Inflammatory macrophage treated with lipopolysaccharide for 1 hour (primary cell): ENCODE results near the gene EXOC4.
A peak's percentile ranks its signal among the peaks of the same experiment; 100 is the strongest.

ENCODE experiments used
- DNase-seq, 2 donors: peaks; one replicate each; pipeline ENCODE4 v3.0.0-alpha.2; 2020 to 2022

The EXOC4 gene

DNA sequence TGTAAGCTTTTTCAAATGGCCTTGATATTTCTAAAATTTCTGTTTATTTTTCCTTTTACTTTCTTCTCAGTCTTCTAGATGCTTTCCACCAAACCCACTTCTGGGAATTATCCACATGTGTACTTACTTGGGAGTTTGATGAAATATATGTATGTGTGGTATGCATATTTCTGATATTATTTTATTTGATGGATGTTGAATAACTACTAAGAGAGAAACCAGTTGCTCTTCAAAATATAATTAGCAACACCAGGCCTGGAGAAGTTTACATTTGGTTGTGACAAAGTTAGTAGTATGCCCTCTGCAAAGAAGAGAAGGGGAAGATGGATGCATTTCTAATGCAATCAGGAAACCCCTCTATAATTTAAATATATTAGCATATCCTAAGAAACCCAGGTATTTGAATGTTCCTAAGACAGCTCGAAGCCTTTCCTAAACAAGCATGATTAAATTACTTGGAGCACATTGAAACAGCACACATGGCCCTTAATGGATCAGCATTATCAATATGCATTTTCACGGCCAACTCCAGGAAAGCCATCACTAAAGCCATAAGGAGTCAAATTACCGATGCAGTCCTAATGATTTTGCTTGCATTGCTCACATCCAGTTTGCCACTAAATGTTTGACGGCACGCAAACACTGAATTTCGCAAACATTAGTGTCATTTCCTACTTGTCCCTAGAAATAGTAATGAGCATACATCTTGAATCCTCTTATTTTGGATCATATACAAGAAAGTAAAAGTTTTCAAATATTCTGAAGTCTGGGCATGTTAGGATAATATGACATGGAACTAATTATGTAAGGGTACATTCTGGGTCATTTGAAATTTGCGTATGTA, 393.8 kb downstream of the EXOC4 start:
- DNase-seq, result peak; percentile 22 to 30

DNA sequence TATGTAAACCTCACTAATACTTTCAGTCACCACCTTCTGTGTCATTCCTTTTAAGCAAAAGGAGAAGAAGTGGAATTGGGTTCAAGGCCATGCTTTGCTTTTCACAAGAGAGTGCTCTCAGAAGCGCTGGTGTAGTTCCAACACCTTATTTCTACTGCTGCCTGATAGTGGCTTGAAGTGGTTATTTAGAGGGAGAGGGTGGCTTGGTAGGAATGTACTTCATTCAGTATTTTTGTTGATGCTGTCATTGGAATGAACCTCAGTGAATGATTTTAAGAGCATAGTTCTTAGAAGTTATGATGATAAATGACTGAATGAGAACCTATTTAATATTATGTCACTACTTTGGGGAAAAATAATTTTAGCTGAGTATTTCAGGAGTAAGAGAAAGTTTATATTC, 396.7 kb downstream of the EXOC4 start:
- no peak for DNase-seq

DNA sequence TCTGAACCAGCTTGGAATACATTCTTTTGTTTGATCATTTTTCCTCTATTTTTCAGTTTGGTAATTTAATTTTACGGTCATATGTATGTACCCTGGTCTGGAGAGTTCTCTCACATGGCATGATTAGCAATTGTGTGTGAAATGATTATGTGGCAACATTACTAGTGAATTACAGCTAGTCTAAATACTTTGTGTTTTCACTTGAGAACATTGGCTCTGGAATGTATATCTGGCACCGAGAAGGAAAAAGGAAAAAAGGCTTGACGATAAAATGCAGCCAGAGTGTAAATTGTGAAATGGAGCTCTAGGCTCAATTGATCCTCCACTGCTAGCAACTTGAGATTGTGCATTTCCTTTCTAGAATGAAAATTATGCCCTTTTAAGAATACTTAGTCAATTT, 397.2 kb downstream of the EXOC4 start:
- DNase-seq, result peak in 1 of 2 donors; percentile 28

DNA sequence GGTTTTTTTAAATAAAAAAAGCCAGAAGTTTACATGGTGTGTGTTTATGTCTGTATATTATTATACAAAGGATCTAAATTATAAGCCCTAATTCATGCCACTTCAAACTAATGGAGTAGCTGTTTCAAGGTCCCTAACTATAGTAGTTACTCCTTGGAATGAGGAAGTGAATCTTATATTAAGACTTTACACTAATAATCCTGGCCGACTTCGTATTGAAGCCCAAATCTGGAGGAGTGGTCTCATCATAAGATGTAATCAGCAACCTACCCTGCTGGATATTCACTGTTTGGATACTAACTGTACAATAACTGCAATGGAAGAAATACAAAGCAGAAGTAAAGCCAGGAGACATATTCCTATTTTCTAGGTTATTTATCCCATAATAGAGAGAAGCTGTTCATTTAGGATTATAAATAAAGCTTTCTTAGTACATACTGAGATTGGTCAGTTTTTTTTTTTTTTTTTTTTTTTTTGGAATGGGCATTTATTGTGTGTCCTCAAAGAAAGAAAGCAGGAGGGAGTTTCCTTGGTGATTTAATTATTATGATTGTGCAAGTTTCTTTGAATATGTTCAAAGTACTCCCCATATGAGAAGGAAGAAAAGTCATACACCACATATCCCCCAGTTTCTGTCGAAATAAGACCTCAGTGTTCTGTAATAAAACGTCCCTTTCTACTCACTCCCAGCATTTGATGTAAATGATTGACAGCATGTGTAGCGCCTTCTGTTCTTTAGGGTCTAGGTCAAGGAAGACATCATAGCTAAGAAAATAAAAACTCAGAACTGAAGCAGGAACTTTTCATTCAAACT, 397.8 kb downstream of the EXOC4 start:
- DNase-seq, result peak; percentile 90 to 92

DNA sequence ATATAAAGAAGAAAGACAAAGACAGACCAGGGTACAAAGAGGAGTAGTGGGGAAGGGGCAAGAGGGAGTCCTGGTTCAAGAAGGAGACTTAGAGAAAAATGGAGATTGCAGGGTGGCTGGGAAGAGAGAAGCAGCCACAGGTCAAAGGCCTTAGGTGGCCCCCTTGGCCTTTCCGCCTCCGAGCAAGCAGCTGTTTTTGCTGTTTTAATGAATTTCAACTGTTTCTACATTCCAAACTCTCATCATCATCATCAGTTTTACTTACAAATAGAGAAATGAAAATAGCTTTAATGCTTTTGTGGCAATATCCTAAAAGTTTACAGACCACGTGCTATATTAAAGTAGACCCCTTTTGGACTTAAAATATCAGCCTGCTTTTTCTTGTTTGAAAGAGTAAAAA, 399.7 kb downstream of the EXOC4 start:
- no peak for DNase-seq

DNA sequence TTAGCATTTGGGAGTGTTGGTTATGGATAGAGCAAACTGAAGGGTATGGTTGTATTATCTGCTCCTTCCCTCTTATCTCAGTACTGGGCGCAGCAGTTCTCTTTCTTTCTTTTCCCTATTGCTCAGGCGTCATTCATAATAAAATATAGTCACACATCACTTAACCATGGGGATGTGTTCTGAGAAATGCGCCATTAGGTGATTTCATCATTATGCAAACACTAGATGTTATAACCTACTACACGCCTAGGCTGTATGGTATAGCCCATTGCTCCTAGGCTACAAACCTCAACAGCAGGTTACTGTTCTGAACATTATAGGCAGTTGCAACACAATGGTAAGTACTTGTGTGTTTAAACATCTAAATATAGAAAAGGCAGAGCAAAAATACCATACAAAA, 401.7 kb downstream of the EXOC4 start:
- DNase-seq, result no peak

DNA sequence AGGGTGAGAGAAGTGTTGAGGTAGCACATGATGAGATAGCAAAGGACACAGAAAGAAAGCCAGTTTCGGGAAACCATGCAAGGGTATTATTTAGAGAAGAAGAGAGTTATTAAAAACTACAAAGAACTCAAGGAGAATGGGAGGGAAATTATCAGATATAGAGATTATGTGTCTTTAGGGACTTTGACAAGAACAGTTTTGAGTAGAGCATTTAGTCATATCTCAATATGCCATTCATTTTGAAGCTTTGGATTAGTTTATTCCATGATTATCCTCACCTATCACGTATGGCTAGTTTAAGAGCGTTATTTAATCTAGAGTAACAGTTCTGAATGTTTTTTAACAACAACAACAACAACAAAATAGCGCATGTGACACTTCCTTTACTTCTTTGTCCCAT, 409.4 kb downstream of the EXOC4 start:
- no peak for DNase-seq

DNA sequence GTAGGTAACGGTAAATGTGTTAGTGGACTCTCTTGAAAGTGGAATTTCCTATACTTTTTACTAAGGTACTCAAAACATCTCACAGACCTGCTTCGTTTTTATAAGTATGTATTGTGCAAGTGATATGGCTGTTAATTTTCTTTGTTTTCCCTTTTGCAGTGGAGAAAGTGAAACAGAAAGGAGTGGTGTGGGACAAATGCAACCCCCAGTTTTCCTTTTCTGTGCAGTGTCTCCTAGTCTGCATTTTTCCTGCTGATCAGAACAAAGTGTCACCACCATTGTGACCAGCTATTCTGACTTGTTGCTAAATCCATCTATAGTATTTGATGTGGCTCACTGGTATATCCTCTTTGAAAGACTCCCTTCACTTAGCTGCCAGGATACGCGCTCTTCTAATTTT, 410.0 kb downstream of the EXOC4 start:
- DNase-seq, result no peak

DNA sequence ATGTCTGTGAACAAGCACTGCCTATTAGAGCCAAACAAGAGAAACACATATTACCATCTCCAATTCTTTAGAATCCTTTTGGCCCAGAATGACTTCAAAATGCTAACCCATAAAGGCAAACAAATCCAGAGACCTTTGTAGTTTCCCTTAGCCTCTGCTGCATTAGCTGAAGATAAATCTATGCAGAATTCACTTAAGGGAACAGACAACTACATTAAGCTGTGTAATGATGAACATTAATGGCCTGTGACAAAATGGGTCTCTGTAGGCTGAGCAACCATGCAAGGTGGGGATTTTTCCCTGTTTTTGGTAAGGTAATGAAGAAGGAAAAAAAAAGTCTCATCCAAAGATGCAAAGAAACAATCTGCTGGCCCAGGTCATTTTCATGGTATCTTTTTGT, 411.6 kb downstream of the EXOC4 start:
- no peak for DNase-seq

DNA sequence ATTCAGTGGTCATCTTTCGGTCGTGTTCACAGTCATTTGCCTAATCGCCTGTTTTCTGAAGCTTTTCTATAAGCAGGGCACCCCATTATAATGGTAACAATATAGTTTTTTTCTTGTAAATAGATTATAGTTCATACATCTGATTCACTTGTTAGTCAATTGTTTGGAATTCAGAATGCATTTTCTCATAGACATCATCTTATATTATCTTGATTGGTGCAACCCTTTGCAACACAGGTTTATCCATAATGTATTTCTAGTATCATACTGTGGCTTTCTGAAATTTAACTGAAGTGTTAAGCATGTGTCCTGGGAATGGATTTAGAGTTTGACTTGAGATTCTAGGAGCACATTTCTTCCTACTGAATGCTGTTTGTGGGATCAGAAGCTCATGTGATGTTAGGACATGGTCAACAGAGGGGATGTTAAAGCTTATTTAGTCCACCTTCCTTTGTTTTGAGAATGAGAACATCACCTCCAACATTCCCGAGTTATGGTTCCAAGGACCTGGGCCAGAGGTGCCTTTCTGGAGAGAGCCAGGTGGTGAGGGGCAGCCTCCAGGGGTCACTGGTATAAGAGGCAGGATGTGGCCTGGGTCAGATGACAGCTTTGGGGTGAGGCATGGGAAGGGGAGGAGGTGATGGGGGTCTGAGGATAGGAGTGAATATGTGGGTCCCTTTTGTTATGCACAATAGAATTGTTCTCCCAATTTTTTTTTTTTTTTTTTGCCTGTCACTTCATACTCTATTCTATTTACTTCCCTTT, 415.6 kb downstream of the EXOC4 start:
- DNase-seq, result no peak

DNA sequence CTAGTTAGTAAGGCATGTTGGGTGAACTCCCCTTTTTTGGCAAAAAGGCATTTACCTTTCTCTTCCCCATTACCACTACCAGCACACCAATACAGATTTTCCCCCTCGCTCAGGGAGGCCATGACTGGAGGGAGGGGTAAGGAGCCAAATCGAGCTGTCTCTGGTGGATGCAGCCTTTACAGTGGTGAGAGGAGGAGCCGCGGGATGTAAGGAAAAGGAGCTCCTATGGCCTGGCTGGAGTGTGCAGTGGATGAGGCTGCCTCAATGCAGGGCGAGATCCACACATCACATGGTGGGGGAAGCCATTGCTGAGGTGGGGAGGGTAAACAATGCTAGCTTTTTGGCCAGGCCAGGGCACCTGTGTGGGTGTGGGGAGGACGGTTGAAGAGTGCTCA, 416.2 kb downstream of the EXOC4 start:
- DNase-seq, result no peak

DNA sequence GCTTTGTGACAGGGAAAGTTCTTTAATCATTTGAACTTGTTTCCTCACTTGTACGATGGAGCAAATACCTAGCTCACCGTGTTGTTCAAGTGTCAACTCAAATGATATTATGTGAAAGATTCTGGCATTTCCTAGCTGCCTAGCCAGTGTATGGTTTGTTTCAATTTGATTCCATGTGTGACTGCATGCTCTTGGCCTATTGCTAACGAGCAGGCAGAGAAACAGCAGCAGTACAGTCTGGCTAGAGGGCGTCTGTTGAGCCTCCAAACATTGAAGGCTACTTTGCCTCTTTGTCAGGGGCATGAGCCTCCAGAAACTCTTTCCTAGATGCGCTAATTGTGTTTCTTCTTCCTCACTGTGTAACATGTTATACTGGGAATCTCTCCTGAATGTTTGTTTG, 417.4 kb downstream of the EXOC4 start:
- DNase-seq, result no peak

DNA sequence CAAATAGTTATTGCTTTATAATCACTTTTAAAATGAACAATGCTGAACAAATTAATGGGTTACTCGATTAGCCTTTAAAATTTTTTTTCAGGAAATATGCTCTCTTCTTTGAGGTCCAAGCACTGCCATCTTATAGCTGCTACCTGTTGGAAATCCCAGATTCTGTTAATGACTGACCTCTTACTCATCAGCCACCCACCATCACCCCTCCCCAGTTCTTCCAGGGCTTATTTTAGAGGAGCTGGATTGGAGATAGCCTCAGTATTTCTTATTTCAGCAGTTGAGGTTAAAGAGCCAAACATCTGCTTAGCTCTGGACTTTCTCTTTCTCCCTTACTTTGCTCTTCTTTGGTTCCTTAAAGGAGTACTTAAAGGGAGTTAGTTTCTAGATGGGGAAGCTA, 420.0 kb downstream of the EXOC4 start:
- no peak for DNase-seq

DNA sequence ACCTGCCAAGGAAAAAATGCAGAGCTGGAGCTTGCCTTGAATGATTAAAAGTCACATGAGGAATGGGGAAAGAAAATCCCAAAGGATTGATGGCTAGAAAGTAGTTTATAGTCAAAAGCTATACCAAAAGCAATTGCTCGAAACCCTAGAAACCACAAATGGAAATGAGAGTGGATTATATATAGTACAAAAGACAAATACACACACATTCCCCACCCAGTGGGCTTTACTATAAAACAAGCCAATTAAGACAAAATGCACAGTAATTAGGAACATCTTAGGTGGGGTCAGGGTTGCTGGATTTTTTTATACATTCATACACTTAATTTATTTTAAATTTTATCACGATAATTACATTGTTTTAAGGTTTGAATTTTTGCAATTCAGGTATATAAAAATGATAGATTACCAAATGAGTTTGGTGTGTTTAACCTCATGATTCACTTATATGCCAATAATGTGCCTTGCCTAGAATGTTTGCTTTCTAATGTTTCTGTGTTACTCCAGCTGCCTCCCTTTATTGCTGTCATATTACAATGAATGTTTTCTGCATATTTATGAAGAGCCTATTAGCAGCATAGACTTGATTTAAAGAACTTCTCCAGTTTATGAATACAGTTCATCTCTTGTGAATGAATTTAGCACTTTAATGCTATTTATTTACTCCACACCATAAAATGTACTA, 421.3 kb downstream of the EXOC4 start:
- DNase-seq, result no peak

DNA sequence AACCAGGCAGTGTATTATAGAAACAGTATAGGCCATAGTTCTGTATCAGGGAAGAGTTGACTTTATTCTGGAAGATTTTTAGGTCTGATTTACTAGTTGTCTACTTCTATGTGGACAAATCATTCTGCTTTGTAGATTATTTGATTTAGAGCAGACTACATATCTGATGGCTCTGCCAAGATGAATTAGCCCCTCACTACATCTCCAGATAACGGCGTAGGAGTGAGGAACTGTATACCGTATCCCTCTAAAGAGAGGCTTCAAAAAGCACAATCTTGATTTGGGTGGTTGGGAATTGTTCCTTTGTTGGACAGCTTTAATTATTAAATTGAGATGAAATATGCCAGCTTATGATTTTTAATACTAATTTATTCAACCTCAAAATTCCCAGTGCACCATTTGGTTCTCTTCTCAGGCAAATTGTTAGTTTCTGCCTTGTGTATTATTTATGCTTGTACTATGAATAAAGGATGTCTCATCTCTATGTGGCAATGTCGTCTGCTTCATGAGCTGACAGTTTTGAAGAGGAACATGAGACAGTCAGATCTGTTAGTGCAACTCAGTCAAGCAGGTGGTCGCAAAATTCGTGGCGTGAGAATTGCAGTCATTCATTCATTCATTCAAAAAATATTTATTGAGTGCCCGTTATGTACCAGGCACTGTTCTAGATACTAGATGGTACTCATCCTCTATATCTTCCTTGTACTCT, 422.8 kb downstream of the EXOC4 start:
- peak in 1 of 2 donors; percentile 19 for DNase-seq

DNA sequence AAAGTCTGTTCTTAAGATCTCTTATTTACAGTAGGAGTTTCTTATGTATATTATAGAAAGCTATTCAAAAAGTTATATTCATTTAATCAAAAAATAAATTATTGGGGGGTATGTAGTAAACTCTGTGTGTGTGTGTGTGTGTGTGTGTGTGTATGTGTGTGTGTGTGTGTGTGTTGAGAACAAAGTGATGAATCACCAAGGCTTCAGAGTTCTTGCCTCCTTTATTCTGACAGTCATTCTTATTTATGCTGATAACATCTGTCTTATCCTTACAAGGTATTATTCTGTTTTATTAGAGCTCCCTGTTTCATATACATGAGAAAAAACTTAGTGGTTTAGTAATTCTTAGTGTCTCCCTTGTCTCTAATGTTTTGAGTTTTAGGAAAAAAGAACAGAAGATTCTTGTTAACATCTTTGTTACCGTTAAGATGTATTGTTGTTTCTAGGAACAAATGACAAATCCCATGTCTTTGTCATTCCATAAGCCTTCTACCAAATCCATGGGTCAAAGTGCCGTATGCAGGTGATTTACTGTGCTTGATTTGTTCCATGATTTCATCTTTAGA, 424.0 kb downstream of the EXOC4 start:
- DNase-seq, result no peak

DNA sequence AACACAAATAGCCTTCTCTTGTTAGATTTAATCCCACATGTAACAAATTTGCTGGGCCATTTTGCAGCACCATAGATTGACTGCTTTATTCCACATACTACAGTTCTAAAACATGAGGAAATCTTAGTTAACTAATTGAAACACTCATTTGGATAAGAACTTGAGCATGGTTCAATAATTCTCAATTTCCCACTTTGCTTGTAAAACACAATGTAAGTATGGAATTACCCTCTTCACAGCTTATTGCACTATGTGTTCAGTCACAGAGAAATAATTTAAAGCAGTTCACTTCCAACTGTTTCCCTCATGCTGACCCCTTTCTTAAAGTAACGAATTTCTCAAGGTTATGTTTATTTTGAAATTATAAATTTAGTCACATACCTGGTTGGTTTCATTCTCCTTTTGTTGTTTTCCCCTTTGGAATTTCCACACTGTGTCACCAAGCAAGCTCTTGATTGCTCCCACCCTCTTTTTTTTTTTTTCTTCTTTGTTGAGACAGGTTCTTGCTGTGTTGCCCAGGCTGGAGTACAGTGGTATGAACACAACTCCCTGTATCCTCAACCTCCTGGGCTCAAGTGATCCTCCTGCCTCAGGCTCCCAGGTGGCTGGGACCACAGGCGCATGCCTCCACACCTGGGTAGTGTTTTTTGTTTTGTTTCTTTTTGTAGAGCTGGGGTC, 425.4 kb downstream of the EXOC4 start:
- peak; percentile 1 to 9 for DNase-seq

DNA sequence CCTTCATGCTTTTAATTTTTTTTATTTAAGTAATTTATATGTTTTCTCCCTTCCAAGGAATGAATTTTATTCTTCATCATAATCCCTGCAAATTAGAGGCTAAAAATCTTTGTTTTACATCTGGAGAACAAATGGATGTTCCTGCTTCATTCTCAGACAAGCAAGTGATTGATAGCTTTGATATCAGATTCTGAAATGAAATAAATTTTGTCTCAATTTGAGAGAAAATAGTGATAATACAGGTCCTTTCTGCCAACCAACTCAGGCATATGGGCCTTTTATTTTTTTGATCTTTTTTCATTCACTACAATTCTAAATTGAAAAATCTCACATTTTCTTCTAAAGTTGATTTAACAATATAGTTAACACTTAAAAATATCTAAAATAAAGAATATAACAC, 427.1 kb downstream of the EXOC4 start:
- no peak for DNase-seq

DNA sequence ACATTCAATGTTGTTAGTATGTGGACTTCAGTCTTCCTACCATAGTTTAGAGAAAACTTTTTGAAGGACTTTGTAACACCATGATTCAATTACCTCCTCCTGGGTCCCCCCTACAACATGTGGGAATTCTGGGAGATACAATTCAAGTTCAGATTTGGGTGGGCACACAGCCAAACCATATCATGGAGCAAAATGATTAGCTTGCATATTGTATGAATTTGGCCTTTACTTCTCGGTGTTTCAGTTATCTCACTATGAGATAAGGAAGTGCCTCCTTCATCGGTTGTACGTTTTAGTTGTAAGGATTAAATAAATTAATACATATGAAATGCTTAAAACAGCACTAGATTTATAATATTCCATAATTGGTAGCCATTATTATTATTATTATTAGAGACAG, 428.7 kb downstream of the EXOC4 start:
- DNase-seq, result no peak

DNA sequence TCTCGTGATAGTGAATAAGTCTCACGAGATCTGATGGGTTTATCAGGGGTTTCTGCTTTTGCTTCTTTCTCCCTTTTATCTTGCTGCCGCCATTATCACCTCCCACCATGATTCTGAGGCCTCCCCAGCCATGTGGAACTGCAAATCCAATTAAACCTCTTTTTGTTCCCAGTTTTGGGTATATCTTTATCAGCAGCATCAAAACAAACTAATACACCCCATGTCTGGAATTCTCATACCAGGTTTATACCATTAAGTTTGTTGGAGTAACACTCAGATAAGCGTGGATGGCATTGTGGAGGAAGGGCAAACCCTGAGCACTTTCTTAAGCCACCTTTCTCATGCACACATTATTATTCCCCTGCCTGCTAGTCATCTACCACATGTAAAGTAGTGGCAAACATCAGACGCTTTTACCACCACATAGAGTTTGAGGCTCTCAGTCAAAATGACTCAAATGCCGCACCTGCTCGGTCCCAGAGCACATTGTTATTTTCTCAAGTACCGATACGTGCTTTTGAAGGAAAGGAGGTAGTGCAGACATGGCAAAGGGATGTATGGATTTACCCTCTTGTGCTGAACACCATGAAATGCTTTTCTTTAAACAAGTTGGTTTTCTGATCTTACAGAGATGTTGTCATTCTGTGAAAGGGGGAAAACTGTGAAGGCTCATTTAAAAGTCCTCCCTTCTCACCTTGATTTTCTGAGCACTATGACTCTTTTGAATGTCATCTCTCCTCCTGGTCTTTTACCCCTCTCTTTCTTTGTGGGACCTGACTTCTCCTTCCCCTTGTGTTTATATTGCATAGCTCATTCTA, 429.7 kb downstream of the EXOC4 start:
- DNase-seq, result no peak

DNA sequence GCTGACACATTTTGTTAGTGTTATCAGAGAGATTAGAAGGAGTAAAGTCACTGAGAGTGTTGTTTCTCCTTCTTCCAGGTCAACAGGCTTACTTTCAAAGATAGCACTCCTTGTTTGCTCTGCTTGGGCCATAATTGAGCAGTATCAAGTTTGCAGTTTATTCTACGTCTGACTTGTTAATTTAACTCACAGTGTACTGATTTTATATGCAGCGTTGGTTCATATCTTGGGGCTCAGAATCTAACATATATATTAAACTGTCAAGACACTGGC, 430.2 kb downstream of the EXOC4 start:
- no peak for DNase-seq
